GM21526 (cell line): ENCODE data around the gene CCDC82.

ENCODE experiments used
- ATAC-seq: cut with Tn5 transposase; IDR thresholded peaks from one replicate; pipeline ENCODE4 v1.9.1; 2021; ENCODE audit warnings: moderate library complexity; ENCODE audit not compliant: unreplicated experiment, low FRiP score

The CCDC82 gene

DNA sequence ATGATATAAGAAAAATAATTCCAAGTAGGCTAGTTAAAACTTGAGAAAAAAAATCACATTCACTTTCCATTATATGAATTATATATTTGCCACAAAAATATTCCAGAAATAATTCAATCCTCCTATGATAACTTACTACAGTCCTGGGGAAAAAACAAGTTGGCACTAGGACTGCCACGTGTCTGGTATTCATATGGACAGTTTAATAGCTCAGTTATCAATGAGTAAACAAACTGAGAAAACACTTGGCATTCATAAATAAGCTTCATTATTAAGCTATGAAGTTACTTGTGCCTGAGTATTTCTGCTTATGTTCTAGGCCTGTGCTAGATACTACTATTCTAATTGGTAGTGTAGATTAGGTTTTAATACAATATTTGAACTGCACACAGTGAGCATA, 24.2 kb downstream of the CCDC82 start:
- ATAC-seq, result no peak

DNA sequence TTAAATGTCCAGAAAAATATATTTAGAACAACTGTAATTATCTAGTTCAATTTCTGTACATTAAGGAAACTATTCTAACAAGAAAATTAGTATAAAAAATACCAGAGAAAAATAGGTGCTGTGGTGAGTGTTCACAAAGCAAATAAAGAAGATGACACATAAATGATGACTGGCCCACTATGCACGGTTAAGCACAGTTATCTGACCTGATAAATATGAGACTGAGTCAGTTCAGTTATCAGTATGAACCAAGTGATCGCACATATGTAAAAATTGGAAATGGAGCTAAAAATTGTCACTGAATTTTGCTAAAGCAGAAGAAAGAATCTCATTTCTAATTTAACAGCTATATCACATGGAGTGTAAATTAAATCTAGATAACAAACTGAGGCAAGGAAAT, 27.9 kb downstream of the CCDC82 start:
- no peak for ATAC-seq

DNA sequence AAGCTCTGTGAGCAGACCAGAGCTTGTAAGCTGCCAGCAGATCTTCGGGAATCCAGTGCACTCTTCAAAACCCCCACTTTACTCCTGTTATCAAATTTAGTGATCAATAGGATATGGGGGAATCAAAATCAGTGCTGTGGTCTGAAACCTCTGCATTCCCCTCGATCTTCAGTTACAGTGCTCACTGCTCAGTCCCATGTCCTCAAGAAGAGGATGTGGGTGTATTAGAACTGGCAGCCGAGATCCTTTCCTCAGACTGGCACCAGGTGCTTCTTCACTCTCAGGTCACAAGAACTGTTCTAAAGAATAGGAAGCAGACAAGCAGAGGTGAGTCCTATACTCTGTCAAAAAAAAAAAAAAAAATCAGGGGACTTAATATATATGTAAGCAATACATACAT, 31.4 kb downstream of the CCDC82 start:
- no peak for ATAC-seq

DNA sequence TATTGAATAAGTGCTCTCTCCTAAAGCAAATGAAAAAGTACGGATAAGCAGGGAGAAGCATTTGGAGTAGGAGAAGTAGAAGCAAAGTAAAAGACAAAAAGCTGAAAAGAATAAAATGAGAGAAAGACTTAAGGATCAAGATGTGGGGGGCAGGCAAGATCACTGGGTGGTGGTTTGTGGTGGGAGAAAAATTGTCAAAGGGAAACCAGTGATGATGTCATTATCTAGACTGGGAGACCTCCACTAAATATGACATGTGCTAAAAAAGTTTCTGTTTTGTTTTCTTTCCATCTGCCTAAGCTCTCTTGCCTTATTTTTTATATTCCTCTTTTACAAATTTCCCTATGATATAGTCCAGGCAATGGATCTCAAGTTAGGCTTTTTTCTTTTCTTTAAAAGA, 31.9 kb downstream of the CCDC82 start:
- ATAC-seq, result no peak

DNA sequence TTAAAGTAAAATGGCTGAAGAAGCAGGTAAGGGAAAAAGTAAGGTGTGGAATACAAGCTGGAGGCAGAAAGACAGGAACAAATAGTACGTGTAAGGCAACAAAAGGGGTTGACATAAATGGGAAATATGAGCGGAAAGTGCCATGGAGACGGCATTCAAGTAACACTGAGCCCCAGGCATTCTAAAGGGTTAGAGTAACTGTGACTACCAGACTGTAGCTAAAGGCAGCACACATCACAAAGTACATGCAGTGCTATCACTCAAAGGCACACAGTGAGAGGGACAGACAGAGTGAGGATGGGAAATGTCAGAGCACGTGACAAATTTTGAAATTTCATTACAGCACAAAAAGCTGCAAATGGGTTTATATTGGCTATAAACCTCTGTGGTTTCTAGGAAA, 32.9 kb downstream of the CCDC82 start:
- ATAC-seq, result no peak

DNA sequence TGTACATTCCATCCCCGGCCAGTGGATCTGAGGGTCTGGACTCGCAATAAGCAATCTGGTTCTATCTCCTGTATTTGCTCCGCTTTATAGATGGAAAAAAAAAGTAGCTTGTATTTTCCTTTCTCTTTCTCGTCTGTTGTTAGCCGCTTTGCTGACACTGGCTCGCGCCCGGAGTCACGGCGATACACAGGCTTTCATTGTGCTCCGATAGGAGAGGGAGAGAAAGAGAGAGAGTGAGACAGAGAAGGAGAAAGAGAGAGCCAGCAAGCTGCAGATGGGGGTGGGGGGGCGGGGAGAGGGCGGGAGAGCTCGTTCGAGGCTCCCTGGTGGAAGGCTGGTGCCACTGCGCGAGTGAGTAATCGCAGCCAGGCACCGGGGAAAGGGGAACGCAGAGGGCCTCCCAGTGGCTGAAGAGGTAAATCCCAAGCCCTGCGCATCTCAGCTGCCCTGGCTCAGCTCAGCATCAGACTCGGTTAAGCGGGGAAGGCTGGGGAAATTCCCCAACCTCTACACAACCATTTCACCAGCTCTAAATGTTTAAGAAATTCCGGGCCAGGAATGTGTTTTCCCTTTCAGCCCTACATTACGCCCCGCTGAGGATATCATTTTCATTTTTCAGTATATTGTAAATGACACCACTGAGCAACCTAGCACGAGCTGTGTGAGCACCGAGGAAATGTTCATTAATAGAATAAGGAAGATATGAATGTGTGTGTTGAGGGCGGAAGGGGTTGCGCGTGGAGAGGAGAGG, 46.6 kb downstream of the CCDC82 start, which contains the start of gene MAML2:
TSS of gene MAML2 (minus strand) at position 235 of the 751 bp plus-strand sequence. CDS start 1,300 bp downstream, outside the sequence.
- peak; percentile 85 for ATAC-seq

DNA sequence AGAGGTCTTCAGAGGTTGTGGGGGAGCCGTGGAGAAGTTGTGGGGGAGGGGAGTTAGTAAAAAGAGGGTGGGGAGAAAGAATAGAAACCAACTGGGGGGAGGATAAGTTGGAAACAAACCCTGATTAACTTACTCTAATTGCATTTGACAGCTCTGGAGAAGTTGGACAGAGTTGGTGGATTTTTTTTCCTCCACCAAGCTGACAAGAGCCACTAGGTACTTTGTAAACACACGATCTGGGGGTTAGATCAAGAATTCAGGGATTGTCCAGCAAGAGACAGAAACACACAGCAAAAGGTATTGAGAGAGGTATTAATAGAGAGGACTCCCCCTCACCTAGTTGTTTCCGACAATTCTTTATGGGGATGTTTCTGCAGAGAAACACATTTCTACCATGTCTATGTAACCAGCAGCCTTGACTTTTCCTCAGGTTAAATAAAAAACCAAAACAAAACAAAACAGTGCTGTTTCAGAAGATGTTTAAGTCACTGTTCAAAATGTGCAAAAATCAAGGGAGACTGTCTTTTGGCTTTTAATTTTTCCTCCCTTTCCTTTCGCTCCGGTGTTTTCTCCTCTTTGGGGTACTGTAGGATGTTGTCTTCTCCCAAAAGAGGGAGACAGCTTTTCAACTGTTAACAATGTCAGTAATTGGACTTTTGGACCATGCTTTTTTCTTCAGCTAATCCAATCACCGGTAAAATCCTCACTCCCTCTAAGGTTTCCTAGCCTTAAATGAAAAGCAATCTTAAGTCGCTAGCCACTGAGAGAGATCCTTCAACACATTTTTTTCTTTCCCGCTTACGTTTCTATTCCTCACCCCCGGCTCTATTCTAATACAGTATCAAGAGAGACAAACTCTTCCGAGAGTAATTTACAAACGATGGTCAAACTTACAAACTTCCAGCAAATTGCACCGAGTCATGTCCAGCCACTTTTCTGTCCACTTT, 47.4 kb downstream of the CCDC82 start:
- ATAC-seq, result no peak

DNA sequence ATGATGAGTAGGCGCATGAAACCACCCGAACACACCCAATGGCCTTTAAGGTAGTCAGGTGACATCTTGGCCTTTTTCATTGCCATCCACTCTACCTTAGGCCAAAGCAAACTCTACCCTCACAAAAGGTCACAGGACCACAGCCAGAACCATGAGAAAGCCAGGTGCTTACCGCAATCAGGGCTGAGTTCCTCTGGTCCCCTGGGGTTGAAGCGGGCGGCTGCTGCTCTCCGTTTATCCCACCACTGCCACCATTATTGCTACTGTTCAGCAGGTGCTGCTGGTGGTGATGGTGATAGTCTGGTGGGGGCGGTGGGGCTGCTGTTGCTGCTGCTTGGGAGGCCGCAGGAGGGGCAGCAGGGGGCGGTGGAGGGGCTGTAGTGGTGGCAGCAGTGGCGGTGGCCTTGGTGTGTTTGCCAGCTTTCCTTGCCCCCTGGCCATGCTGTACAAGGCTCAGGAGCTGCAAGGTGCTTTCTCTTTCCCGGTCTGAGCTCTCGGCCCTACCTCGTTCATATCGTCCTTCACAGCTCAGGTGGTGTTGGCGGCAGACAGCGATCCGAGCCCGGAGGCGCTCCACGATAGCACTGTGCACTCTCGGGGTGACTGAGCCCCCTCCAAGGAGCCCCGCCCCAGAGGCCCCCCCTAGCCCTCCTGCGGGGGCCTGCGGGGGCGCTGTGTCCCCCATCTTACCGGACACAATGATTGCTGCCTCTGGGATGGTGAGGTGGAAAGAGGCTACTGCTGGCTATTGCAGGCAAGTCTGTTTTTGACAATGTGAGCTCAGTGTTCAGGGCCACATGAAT, 48.3 kb downstream of the CCDC82 start:
- ATAC-seq, result peak; percentile 30

DNA sequence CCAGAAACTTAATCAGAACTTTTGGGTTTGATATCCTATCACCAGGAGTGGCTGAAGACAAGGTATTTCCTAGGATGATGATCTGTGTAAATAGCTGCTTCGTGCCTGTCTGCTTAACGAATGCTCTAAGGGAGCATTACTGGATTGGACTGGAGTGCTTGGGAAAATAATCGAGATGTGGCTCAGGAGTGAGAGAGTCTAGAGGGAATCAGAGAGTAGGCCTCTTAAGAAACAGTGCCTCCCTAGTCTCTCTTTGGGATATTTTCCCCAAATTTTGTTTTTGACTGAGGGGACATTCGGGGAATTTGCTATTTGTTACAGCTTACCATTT, 49.2 kb downstream of the CCDC82 start:
- ATAC-seq, result no peak

DNA sequence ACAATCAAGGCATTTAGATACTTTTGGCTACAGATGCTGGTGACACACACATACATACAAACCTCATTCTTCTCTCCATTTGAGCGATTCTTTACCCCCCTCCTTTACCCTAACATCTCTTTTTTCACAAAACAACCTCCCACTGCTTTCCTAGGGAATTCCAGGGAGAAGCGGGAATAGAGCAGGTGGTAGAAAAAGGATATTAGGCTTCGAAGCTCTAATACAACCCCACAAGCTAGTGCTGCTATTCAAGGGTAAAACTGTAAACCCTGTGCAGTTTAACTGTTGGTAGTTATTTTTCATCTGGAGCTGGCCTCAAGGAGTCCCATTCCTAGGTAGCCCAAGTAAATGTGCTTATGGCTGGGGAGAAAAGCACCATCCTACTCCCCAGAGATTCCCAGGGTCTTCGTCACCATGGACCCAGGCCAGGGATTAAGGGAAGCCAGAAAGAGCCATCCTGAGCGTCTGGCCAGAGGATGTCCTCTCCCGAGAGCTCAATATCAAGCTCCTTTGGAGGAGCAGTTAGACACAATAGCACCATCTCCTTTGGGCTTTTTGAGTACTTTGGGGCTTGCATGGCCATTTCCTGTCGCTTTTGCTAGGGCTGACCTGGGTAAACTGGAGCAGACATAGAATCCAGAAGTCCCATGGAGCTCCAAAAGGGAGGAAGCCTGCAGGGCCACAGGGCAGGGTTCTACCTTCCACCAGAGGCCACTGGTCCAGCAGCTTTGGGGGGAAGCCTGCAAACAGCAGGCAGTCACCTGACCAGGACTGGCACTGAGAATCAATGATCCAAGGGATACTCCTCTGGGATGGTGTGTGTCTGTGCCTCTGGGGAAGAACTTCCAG, 49.8 kb downstream of the CCDC82 start:
- no peak for ATAC-seq

DNA sequence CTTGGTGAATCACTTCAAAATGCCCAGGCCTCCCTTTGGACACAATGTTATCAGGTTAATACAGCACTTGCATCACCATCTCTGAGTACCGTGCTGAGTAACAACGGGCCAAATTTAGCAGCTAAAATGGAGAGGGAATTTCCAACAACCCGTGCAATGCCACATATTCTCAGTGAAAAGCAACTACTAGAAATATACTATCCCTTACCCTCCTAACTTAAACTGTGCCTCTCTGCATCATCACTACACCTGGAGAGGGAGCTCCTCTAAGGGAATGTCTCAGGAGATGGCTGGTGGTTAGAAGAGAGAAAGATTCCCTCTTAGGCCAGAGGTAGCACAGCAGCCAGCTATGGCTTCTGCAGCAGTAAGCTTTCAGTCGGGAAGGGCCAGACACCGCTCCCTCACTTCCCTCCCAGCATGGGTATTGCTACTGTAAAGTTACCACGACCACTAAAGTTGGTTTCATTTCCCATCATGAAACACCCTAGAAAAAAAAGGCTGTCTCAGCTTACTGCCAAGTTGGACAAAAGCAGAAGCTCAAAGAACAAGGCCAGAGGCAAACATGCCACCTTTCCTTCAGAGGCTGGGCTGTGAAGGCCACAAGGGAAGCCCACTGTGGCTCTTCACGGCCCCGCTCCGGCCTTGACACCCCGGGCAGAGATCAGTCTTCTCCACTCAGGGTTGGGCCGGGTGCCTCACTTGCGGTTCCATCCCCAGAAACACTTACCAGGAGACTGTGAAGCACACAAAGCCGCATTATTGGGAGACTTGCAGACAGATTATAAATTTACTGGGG, 50.6 kb downstream of the CCDC82 start:
- peak; percentile 42 for ATAC-seq

DNA sequence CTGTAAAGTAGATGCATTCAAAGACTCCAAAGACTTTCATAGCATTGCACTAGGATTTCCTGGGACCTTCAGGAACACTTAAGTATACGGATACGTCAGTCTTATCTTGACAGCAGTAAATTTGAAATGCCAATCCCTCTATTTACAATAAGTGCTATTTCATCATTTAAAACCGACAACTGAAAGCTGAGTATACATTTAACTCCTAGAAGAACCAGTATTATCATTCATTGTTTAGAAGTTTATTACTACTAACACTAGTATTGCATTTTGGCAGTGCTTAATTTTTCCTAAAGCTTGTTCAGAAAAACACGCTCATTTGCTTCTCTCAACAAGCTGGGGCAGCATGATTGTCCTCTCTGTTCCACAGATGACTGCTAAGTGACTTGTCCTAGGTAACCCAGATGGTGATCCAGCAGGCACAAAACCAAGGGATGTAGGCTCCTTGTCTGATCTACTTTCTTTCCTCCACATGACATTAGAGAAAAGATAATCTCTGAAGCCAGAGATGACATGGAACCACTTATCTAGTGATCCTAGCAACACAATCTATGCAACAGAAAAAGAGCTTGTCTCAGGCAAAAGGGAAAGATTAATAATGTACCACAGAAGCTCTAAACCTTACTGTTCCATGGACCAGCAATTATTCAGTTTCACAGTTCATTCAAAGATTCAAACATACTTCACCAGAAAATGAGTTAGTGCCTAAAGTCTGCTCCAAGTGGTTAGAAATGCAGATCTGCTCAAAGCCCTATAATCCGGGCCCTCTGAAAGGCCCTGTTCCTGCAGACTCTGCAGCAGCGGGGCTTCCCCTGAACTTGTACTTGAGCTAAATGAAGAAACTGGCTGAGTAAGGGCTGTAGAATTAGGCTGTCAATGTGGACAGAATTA, 51.9 kb downstream of the CCDC82 start:
- peak; percentile 26 for ATAC-seq

DNA sequence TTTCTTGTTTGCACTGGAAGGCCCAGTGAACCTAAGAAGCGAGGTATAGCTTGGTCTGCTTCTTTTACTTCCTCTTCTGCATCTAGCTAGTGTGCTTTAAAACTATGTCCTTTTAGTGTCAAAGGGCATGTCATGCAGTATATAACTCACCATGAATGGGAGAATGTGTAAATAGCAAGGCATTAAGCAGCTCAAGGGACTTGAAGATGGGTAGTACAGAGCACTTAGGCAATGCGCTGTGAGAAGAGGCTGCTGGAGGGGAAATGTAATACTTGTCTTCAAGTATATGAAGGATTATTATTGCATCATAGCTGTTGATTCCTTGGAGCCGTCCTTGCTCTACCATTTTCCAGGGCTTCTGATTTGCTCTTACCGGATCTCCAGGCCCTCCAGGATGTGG, 54.3 kb downstream of the CCDC82 start:
- no peak for ATAC-seq

DNA sequence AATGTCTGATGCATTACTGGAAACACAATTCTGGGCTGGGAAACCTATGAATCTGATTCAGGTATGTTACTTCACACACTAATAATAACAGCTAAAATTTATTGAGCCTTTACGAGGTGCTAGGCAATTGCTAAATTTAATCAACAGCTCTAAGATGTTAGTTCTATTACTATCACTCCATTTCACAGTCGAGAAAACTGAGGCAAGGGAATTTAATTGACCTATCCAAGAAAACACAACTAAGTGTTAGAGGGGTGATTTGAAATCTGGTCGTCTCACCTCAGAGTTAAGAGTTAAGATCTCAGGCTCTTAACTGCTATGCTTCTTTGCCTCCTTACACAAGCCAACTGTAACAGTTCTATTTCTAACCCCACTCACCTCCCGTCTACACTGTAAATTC, 55.5 kb downstream of the CCDC82 start:
- no peak for ATAC-seq

DNA sequence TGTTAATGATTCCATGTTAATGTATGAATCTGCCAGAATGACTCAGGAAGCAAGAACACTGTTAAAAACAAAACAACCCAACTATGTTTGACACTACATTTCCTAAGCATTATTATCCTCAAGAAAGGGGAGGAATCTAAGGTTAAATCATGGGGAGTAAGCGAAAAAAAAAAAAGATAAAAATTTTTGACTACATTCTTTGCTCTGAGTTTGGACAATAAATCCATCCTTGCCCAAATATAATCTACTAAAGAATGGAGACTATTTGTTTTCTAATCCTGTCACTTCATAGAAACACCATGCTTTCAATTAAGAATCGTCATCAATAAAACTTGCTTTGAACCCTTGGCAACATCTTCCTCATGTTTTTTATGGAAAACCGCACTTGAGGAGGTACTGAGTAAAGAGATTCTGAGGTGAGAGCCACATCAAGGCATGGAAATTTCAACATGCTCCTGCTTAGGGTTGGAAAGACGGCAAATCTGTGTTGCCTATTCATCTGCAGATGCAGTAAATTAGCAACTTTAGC, 56.5 kb downstream of the CCDC82 start:
- ATAC-seq, result no peak

DNA sequence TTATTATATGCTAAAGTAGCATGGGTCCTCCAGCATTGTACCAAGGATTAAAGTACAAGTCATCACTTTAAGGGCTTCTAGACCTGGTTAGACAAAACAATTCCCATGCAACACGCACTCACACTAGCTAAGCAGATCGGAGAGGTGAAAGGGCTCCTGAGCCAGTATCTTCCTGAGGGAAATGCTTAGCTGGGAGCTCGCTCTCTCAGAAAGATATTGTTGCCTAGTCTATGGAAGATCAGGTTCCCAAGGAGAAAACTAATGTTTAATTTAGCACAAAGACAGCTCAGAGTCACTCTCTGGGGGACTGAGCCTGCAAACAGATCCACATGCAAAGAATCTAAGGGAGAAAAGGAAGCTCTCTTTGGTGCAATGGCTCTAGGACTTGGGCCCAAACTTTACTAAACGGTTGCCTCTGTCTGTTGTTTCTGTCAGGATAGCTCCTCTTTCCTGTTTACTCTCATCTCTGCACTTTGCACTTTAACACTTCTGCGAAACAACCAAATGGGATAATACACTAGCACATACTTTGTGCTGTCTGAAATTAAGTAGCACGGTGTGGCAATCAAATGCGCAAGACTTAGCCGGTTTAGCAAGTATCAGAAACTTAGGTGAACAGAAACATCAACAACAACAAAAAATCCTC, 57.5 kb downstream of the CCDC82 start:
- ATAC-seq, result no peak

DNA sequence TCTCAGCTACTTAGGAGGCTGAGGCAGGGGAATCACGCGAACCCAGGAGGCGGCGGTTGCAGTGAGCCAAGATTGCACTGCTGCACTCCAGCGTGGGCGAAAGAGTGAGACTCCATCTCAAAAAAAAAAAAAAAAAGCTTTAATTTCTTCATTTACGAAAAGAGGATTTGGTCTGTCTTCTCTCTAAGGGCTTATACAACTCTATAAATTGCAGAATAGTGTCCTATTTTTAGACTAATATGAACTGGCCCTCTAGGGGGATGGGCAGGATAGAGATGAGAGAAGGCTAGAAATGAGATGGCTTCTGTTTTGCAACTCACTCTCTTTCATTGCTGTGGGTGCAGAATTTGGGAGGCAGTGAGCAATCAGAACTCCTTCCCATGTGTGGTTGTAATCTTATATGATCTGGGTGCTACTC, 58.0 kb downstream of the CCDC82 start:
- ATAC-seq, result no peak

DNA sequence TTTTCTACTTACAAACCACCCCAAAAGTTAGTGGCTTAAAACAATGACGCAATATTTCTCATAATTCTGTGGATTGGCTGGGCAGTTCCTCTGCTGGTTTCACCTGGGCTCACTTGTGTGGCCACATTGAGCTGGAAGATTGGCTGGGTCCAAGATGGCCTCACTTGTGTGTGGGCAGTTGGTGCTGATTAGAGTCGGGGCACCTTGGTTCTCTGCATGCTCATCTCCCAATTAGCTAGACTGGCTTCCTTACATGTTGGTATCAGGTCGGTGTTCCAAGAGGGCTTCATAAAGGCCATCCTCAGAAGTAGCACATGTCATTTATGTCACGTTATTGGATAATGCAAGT, 59.2 kb downstream of the CCDC82 start:
- no peak for ATAC-seq
